Ectodermal cell (in vitro differentiated cells): ENCODE results near the gene SAA4.
"Not testable (repeated sequence)": the region's sequence is repeated elsewhere in the genome, so short reads cannot be mapped to it uniquely, and the experiment has no call there.

Experiments
- H3K27ac ChIP-seq: 2 replicates; pipeline ENCODE4 v1.7.0; 2013; ENCODE audit warnings: mild to moderate bottlenecking, low read depth, low read length; ENCODE audit not compliant: insufficient read depth, poor library complexity, severe bottlenecking
- H3K27me3 ChIP-seq: 2 replicates; pipeline ENCODE4 v1.7.0; 2013; ENCODE audit warnings: mild to moderate bottlenecking, low read length; ENCODE audit not compliant: insufficient read depth, control insufficient read depth, poor library complexity, severe bottlenecking
- H3K36me3 ChIP-seq: one replicate; pipeline ENCODE4 v1.7.0; 2013; ENCODE audit warnings: low read length; ENCODE audit not compliant: control insufficient read depth, insufficient read depth
- H3K4me1 ChIP-seq: one replicate; pipeline ENCODE4 v1.7.0; 2013; ENCODE audit warnings: low read length; ENCODE audit not compliant: control insufficient read depth, insufficient read depth
- H3K4me3 ChIP-seq: 2 replicates; pipeline ENCODE4 v1.7.0; 2013; ENCODE audit warnings: low read depth, low read length, control low read depth; ENCODE audit not compliant: insufficient read depth
- H3K9me3 ChIP-seq: 2 replicates; pipeline ENCODE4 v1.7.0; 2013; ENCODE audit warnings: mild to moderate bottlenecking, low read length, moderate library complexity; ENCODE audit not compliant: control insufficient read depth
- WGBS, 2 experiments: methylation state at CpG; one replicate each; pipeline ENCODE4 v1.1.7; 2013; ENCODE audit warnings: missing lambda C conversion rate in 2 of 2; 5-methylcytosine and 5-hydroxymethylcytosine counted together

Gene SAA4

GRCh38 chr11:18247191-18247581, 10.6 kb upstream of the SAA4 start:
- H3K27ac ChIP-seq, H3K27me3 ChIP-seq, H3K4me1 ChIP-seq, H3K9me3 ChIP-seq, H3K36me3 ChIP-seq, H3K4me3 ChIP-seq: not testable (repeated sequence)
- WGBS, 2 experiments = no CpG with 5 or more reads among the region's 6 CpGs

GRCh38 chr11:18246379-18247190, 10.0 kb upstream of the SAA4 start:
- not testable (repeated sequence) for H3K27ac ChIP-seq

GRCh38 chr11:18245396-18245795, 8.8 kb upstream of the SAA4 start:
- H3K36me3 ChIP-seq = no peaks in the 10 kb centered on the region
- no peaks in the 10 kb centered on the region for H3K27me3 ChIP-seq
- no peaks in the 10 kb centered on the region for H3K9me3 ChIP-seq
- H3K4me1 ChIP-seq = no peaks in the 10 kb centered on the region
- no peak overlapping the region for H3K4me3 ChIP-seq
- H3K27ac ChIP-seq = no peak overlapping the region
- 76 to 81% methylated on average over 6 of the region's 6 CpGs for WGBS, 2 experiments

More at GRCh38 chr11:18246379-18247190, 10.0 kb upstream of the SAA4 start:
- H3K4me3 ChIP-seq, H3K27me3 ChIP-seq, H3K9me3 ChIP-seq, H3K36me3 ChIP-seq, H3K4me1 ChIP-seq: not testable (repeated sequence)
- WGBS, 2 experiments = 89 to 91% methylated on average over 9 to 10 of the region's 11 CpGs

GRCh38 chr11:18243783-18244362, 7.3 kb upstream of the SAA4 start:
- Histone ChIP-seq H3K9me3 (no peaks in the 10 kb centered on the region), H3K4me3 (no peak overlapping the region), H3K4me1 (no peaks in the 10 kb centered on the region), H3K27ac (no peak overlapping the region), H3K27me3 (no peaks in the 10 kb centered on the region), H3K36me3 (no peaks in the 10 kb centered on the region)
- WGBS, 2 experiments = 0% methylated on average over 1 of the region's 1 CpG

- Histone ChIP-seq H3K36me3 (no peaks in the 10 kb centered on the region), H3K4me3 (no peak overlapping the region), H3K27ac (no peak overlapping the region), H3K4me1 (peaks cover 3% of the 10 kb centered on the region), H3K27me3 (no peaks in the 10 kb centered on the region), H3K9me3 (no peaks in the 10 kb centered on the region)
- WGBS, 2 experiments = 100% methylated on average over 1 of the region's 1 CpG
Observed at GRCh38 chr11:18239655-18240054, 3.1 kb upstream of the SAA4 start.

GRCh38 chr11:18235394-18236334, 938 bp downstream of the SAA4 start:
- Histone ChIP-seq H3K9me3 (no peaks in the 10 kb centered on the region), H3K4me1 (peaks cover 3% of the 10 kb centered on the region), H3K36me3 (no peaks in the 10 kb centered on the region), H3K4me3 (no peak overlapping the region), H3K27ac (no peak overlapping the region), H3K27me3 (no peaks in the 10 kb centered on the region)
- WGBS, 2 experiments = 69 to 74% methylated on average over 6 to 8 of the region's 8 CpGs

GRCh38 chr11:18233912-18234311, 2.7 kb downstream of the SAA4 start:
- 87 to 95% methylated on average over 4 of the region's 4 CpGs for WGBS, 2 experiments
- no peaks in the 10 kb centered on the region for H3K36me3 ChIP-seq
- no peak overlapping the region for H3K4me3 ChIP-seq
- H3K27me3 ChIP-seq = no peaks in the 10 kb centered on the region
- peaks cover 3% of the 10 kb centered on the region for H3K4me1 ChIP-seq
- no peaks in the 10 kb centered on the region for H3K9me3 ChIP-seq
- no peak overlapping the region for H3K27ac ChIP-seq

- 82 to 88% methylated on average over 2 of the region's 2 CpGs for WGBS, 2 experiments
- H3K27ac ChIP-seq = no peak overlapping the region
- H3K36me3 ChIP-seq = no peaks in the 10 kb centered on the region
- H3K4me3 ChIP-seq = no peak overlapping the region
- no peaks in the 10 kb centered on the region for H3K9me3 ChIP-seq
- peaks cover 3% of the 10 kb centered on the region for H3K4me1 ChIP-seq
- no peaks in the 10 kb centered on the region for H3K27me3 ChIP-seq
Observed at GRCh38 chr11:18230859-18231258, 5.7 kb downstream of the SAA4 start.

- 85 to 97% methylated on average over 2 of the region's 3 CpGs for WGBS, 2 experiments
Observed at GRCh38 chr11:18229501-18229900, 7.1 kb downstream of the SAA4 start.

GRCh38 chr11:18225913-18226312, 10.7 kb downstream of the SAA4 start:
- no peak overlapping the region for H3K27ac ChIP-seq
- no peaks in the 10 kb centered on the region for H3K27me3 ChIP-seq
- WGBS, 2 experiments = 75 to 81% methylated on average over 2 of the region's 2 CpGs
- no peak overlapping the region for H3K4me3 ChIP-seq
- H3K4me1 ChIP-seq = no peaks in the 10 kb centered on the region
- H3K36me3 ChIP-seq = no peaks in the 10 kb centered on the region
- H3K9me3 ChIP-seq = no peaks in the 10 kb centered on the region

More at GRCh38 chr11:18229501-18229900, 7.1 kb downstream of the SAA4 start:
- H3K27ac ChIP-seq = no peak overlapping the region
- H3K4me3 ChIP-seq = no peak overlapping the region
- H3K27me3 ChIP-seq = no peaks in the 10 kb centered on the region
- no peaks in the 10 kb centered on the region for H3K9me3 ChIP-seq
- H3K4me1 ChIP-seq = no peaks in the 10 kb centered on the region
- no peaks in the 10 kb centered on the region for H3K36me3 ChIP-seq
